Caki2 (cell line): ENCODE measurements around the gene NKAIN1. TPM values are rescaled to one million over a fixed set of nuclear protein-coding genes. Genes with fewer than 3 reads are reported as not detected.
A peak's percentile ranks its signal among the peaks of the same experiment; 100 is the strongest.
"Not testable (repeated sequence)": the region's sequence is repeated elsewhere in the genome, so short reads cannot be mapped to it uniquely, and the experiment has no call there.

Experiments
- DNase-seq: peaks from one replicate; pipeline ENCODE4 v3.0.0-alpha.2; 2015; ENCODE audit warnings: low read depth
- in situ Hi-C: cut with HindIII; loops from 2 replicates; pipeline ENCODE4 v1.10.0; 2016; ENCODE audit warnings: low sequenced_read_pairs, low pct_unique_long_range_greater_than_20kb, mixed read lengths
- total RNA-seq: library from RNA; depleted of rRNA; stranded (reverse); fragments of >200 nt; shearing (Covaris generic); gene quantifications from 2 replicates; pipeline ENCODE4 v1.2.3, GENCODE V29; 2014; ENCODE audit warnings: low replicate concordance

NKAIN1 gene
- total RNA-seq, 1 experiment from 2014 or later = 0.54 TPM

GRCh38 chr1:31207046-31207445 lies 32.6 kb downstream of the NKAIN1 start:
- DNase-seq = no peak
- in situ Hi-C loops = no loop called here

DNA sequence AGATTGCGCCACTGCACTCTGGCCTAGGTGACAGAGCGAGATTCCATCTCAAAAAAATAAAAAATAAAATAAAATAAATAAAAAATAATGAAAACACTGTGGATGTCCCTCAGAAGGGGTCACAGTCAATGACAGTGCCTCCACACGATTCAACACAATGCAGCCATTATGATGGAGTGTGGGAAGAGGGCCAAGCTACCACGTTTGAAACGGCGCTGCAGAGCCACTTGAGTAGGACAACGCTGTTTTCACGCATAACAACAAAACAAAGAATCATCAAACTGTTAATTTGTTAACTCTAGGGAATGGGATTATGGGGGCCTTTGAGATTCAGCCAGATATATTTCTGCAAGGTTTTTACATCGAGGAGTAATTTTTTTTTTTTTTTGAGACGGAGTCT lies 36.5 kb downstream of the NKAIN1 start:
- no peak for DNase-seq
- in situ Hi-C loops = no loop called here

GRCh38 chr1:31201931-31202360 lies 37.7 kb downstream of the NKAIN1 start:
- in situ Hi-C loops = no loop called here
- DNase-seq = no peak

DNA sequence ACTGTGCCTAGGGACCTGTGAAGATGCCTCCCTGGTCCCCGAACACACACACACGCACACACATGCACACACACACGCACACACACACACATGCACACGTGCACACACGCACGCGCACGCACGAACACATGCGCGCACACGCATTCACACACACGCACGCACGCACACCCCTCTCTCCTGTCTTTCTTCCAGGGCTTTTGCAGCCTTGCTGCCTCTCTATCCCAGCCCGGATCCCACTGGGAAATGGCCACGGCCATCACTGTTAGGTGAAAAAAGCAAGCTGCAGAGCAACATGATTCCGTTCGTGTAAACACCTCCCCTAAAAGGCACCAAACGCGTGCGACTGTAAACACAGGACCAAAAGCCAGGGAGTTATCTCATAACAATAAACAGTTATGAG lies 39.7 kb downstream of the NKAIN1 start:
- in situ Hi-C loops = loop anchor here (10.0 kb wide), 1 partner anchor 65 kb away; no protein-coding TSS in a partner anchor
- DNase-seq = no peak

DNA sequence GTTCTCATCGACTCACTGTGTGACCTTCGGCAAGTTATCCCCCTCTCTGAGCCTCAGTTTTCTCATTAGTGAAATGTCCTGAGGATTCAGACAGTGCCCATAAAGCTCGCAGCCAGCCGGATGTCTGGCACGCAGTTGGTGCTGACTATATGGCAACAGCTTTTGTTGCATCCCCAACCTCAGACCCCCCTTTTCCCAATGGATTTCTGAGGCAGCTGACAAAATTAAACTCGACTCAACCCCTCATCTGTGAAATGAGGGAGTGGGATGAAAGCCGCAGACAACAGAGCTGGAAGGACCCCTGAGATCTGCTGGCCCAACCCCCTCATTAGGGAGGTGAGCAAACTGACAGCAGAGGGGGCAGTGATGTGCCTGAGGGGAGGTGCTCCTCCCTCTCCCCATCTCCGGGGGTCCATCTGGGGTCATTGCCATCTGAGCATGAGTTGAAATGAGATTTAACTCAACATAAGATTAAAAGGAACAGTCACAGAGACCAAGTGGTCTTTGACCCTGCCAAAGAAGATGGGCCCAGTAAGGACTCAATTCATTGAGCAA lies 40.4 kb downstream of the NKAIN1 start:
- in situ Hi-C loops = loop anchor here (10.0 kb wide), 1 partner anchor 65 kb away; no protein-coding TSS in a partner anchor
- DNase-seq = no peak

- no peak for DNase-seq
- in situ Hi-C loops = loop anchor here (10.0 kb wide), 1 partner anchor 66 kb away; no protein-coding TSS in a partner anchor
Observed at GRCh38 chr1:31198600-31198999, 41.1 kb downstream of the NKAIN1 start.

DNA sequence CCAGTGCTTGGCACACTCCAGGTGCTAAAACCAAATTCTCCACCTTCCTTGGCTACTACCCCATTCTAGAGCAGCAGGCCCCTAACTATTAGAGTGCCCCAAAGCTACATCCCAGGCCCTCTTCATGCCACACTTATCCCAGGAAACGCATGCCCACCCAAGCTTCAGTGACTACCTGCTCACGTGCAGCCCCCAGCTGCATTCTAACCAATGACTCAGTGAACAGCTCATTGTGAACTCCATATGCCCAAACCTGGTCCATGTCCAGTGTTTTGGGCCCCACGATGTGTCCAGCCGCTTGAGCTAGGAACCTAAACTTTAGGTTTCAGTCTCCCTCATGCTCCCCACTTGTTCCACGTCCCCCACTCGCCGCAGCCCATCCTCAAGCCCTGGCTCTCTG lies 41.5 kb downstream of the NKAIN1 start:
- in situ Hi-C loops = loop anchor here (10.0 kb wide), 1 partner anchor 67 kb away; no protein-coding TSS in a partner anchor
- no peak for DNase-seq

GRCh38 chr1:31196685-31197084 lies 43.0 kb downstream of the NKAIN1 start:
- DNase-seq = no peak

DNA sequence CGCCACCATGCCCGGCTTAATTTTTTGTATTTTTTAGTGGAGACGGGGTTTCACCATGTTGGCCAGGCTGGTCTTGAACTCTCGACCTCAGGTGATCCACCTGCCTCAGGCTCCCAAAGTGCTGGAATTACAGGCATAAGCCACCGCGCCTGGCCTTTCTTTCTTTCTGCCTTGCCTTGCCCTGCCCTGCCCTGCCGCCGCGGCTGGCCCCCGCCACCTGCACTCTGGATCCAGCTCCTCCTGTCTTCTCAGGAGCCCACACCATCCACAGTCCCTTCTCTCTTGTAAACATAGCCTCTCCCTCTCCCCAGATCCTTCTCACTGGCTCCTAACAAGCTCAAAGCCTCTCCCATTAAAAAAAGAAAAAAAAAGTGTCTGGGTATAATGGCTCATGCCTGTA lies 44.4 kb downstream of the NKAIN1 start:
- in situ Hi-C loops = loop anchor here (10.0 kb wide), 1 partner anchor 70 kb away; no protein-coding TSS in a partner anchor
- DNase-seq = not testable (repeated sequence)

More at GRCh38 chr1:31196685-31197084, 43.0 kb downstream of the NKAIN1 start:
- in situ Hi-C loops = loop anchor here (10.0 kb wide), 1 partner anchor 68 kb away; no protein-coding TSS in a partner anchor

GRCh38 chr1:31193729-31194128 lies 46.0 kb downstream of the NKAIN1 start:
- in situ Hi-C loops = loop anchor here (10.0 kb wide), 1 partner anchor 71 kb away; no protein-coding TSS in a partner anchor
- DNase-seq = no peak

- in situ Hi-C loops = loop anchor here (10.0 kb wide), 1 partner anchor 74 kb away; no protein-coding TSS in a partner anchor
- no peak for DNase-seq
Observed at GRCh38 chr1:31191281-31191680, 48.4 kb downstream of the NKAIN1 start.

- in situ Hi-C loops = loop anchor here (10.0 kb wide), 1 partner anchor 75 kb away; no protein-coding TSS in a partner anchor
- no peak for DNase-seq
Observed at GRCh38 chr1:31189696-31190674, 49.7 kb downstream of the NKAIN1 start.

GRCh38 chr1:31183927-31184554 lies 55.6 kb downstream of the NKAIN1 start:
- peak; percentile 25 for DNase-seq
- in situ Hi-C loops = no loop called here

GRCh38 chr1:31183126-31183525 lies 56.6 kb downstream of the NKAIN1 start:
- in situ Hi-C loops = no loop called here

DNA sequence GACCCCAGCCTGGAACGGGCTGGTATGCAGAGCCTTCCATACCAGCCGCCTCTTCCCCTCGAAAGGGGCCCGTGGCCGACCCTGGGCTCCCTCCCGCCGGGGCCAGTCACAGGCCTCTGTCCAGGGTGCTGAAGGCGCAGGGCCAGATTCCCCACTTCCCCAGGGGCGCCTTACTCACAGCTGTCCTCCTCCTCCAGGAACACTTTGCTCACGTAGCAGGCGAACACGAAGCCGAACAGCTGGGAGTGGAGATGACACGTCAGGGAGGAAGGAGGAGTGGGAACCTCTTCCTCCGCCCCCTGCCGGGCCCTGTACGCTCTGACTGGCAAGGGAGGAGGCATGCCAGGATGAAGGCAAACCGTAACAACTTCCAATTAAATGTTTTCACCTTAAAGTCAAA lies 57.3 kb downstream of the NKAIN1 start:
- peak; percentile 94 for DNase-seq
- in situ Hi-C loops = no loop called here

More at GRCh38 chr1:31183126-31183525, 56.6 kb downstream of the NKAIN1 start:
- no peak for DNase-seq

GRCh38 chr1:31181515-31182343 lies 58.0 kb downstream of the NKAIN1 start:
- peak; percentile 45 for DNase-seq
- in situ Hi-C loops = no loop called here

DNA sequence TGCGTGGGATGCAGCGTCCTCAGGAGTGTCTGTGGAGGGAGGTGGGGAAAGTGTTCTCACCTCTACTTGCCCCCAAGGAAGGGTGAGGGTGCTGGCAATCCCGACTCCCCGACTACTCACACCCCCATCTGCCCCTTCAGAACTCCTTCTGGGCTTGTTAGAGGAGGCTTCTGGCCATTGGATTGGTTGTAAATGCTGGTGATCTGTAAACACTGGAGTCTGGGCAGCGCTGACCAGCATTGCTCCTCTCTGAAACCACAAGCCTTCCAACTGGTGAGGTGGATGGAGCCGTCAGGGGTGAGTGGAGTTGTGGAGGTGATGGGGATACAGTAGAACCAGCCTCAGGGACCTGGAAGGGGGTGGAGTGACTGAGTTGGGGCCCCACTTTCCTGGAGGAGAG lies 59.3 kb downstream of the NKAIN1 start:
- DNase-seq = no peak
- in situ Hi-C loops = no loop called here

GRCh38 chr1:31176291-31176690 lies 63.4 kb downstream of the NKAIN1 start:
- in situ Hi-C loops, DNase-seq: not testable (repeated sequence)
